Measurements from ENCODE around the gene PAPLN.

DNA sequence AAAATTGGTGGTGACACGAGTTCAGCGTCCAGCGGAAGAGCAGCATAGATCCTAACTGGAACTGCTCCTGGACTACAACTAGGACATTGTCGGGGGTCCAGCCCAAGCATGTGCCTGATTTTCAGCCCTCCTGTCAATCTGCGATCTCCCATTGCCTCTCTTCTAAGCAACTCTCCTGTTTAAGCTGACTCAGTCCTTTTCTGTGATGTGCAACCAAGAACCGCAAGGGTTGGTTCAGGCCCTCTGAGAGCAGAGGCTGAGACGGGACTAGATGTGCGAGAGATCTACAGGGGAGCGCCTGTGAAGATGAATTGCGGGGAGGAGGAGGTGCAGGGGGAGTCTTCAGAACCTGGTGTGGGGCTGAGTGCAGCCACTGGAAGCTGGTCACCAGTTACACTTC is 3.7 kb upstream of the PAPLN start:
- TF ChIP-seq, protein P1, sequence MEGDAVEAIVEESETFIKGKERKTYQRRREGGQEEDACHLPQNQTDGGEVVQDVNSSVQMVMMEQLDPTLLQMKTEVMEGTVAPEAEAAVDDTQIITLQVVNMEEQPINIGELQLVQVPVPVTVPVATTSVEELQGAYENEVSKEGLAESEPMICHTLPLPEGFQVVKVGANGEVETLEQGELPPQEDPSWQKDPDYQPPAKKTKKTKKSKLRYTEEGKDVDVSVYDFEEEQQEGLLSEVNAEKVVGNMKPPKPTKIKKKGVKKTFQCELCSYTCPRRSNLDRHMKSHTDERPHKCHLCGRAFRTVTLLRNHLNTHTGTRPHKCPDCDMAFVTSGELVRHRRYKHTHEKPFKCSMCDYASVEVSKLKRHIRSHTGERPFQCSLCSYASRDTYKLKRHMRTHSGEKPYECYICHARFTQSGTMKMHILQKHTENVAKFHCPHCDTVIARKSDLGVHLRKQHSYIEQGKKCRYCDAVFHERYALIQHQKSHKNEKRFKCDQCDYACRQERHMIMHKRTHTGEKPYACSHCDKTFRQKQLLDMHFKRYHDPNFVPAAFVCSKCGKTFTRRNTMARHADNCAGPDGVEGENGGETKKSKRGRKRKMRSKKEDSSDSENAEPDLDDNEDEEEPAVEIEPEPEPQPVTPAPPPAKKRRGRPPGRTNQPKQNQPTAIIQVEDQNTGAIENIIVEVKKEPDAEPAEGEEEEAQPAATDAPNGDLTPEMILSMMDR (IDR thresholded peaks at IDR 0.05), result no peak
- no peak for TF ChIP-seq POLR2A (IDR thresholded peaks at IDR 0.05)
